K562 (cell line): ENCODE data around the gene AP4E1. TPM values are rescaled to one million over a fixed set of nuclear protein-coding genes. Genes with fewer than 3 reads are reported as not detected.
A peak's percentile ranks its signal among the peaks of the same experiment; 100 is the strongest.

Experiments
- ATAC-seq: fragments of 200-7000 bp; cut with Tn5 transposase; 3 replicates; pipeline ENCODE4 v1.9.1; 2020; ENCODE audit warnings: moderate library complexity
- BruUV-seq: library from RNA; stranded (reverse); fragments of 400-500 nt; replicated peaks from 2 replicates; lab custom pipeline; 2021; lab: Mats Ljungman, UMichigan
- CTCF ChIA-PET: fragments of 300-600 bp; formaldehyde crosslinking; extraction: SDS; loops from one replicate; lab custom pipeline; 2021; ENCODE audit warnings: low intra/inter-chr PET ratio; lab: Yijun Ruan, JAX
- POLR2A ChIA-PET: fragments of 300-600, 350-650 bp; sonication (Branson Sonifier 250); formaldehyde crosslinking; extraction: SDS; loops from one replicate; lab custom pipeline; 2021; ENCODE audit warnings: antibody characterized with exemption, inconsistent platforms; lab: Yijun Ruan, JAX
- DNase-seq, 4 experiments: peaks; one replicate each; pipeline versions ENCODE4 v3.0.0 to v3.0.0-alpha.2; 2011 to 2018; ENCODE audit warnings: low spot score in 3 of 4, mixed read lengths in 3 of 4; ENCODE audit errors: extremely low read depth in 1 of 4
- FAIRE-seq: peaks from 2 replicates; lab custom pipeline; 2011; peaks lifted over from hg19 to GRCh38; lab: Jason Lieb, UNC
- H2AFZ ChIP-seq: 2 replicates; pipeline ENCODE4 v1.6.0; 2011; ENCODE audit warnings: low read depth, low read length, control low read depth, inconsistent platforms
- H3K27ac ChIP-seq: fragments of 200-600 bp; 3 replicates; pipeline ENCODE4 v1.8.0; 2011; ENCODE audit warnings: low read depth, mild to moderate bottlenecking, control low read depth, inconsistent platforms, low read length, moderate library complexity, mixed read lengths; ENCODE audit errors: extremely low read depth
- H3K27me3 ChIP-seq, 2 experiments: fragments of 300-600 bp in 1 of 2; 2 replicates in 1 of 2; 3 replicates in 1 of 2; pipeline versions ENCODE4 v1.6.0 to v1.8.0; 2011; ENCODE audit warnings: inconsistent platforms in 2 of 2, low read length in 2 of 2, mild to moderate bottlenecking in 1 of 2, mixed read lengths in 1 of 2, moderate library complexity in 1 of 2; ENCODE audit not compliant: control insufficient read depth in 2 of 2, insufficient read depth in 2 of 2
- H3K36me3 ChIP-seq: fragments of 300-600 bp; 3 replicates; pipeline ENCODE4 v1.8.0; 2011; ENCODE audit warnings: mild to moderate bottlenecking, low read length, inconsistent platforms; ENCODE audit not compliant: control insufficient read depth, insufficient read depth
- H3K4me1 ChIP-seq, 2 experiments: fragments of 200-600 bp in 1 of 2; replicated peaks in 1 of 2; 2 replicates in 1 of 2; 3 replicates in 1 of 2; pipeline versions ENCODE4 v1.5.1 to v1.8.0; 2011; ENCODE audit warnings: inconsistent platforms in 2 of 2, low read length in 2 of 2, mild to moderate bottlenecking in 1 of 2, mixed read lengths in 1 of 2, moderate library complexity in 1 of 2; ENCODE audit not compliant: control insufficient read depth in 2 of 2, insufficient read depth in 2 of 2
- H3K4me2 ChIP-seq: 2 replicates; pipeline ENCODE4 v1.6.1; 2011; ENCODE audit warnings: low read length, control low read depth, inconsistent platforms, mixed read lengths; ENCODE audit not compliant: insufficient read depth
- H3K4me3 ChIP-seq: fragments of 200-600 bp; sonication (generic), shearing (Covaris generic); 2 replicates; pipeline ENCODE4 v1.5.1; 2016; ENCODE audit warnings: control low read depth, inconsistent platforms
- H3K79me2 ChIP-seq: fragments of 200-600 bp; 3 replicates; pipeline ENCODE4 v1.8.0; 2011; ENCODE audit warnings: low read length, inconsistent platforms; ENCODE audit not compliant: control insufficient read depth, insufficient read depth
- H3K9ac ChIP-seq, 2 experiments: 2 replicates each; pipeline versions ENCODE4 v1.6.0 to v1.6.1; 2011; ENCODE audit warnings: low read depth in 2 of 2, low read length in 2 of 2, control low read depth in 1 of 2, inconsistent platforms in 1 of 2, mild to moderate bottlenecking in 1 of 2, mixed read lengths in 1 of 2; ENCODE audit not compliant: insufficient read depth in 1 of 2
- H3K9me1 ChIP-seq: one replicate; pipeline ENCODE4 v1.6.0; 2011; ENCODE audit warnings: inconsistent platforms, mild to moderate bottlenecking, low read length, moderate library complexity; ENCODE audit not compliant: control insufficient read depth, insufficient read depth
- H3K9me3 ChIP-seq: replicated peaks from 2 replicates; pipeline ENCODE4 v1.5.1; 2011; ENCODE audit warnings: low read depth, low read length, inconsistent platforms; ENCODE audit not compliant: control insufficient read depth, insufficient read depth
- H4K20me1 ChIP-seq: replicated peaks from 2 replicates; pipeline ENCODE4 v1.6.1; 2011; ENCODE audit warnings: low read length, inconsistent platforms, mixed read lengths; ENCODE audit not compliant: control insufficient read depth, insufficient read depth
- EP300 ChIP-seq: IDR thresholded peaks from 2 replicates; pipeline ENCODE4 v1.6.1; 2012; ENCODE audit warnings: low read length, improper control_type of control experiment
- MAFF ChIP-seq: IDR thresholded peaks from 2 replicates; pipeline ENCODE4 v1.6.1; 2012; ENCODE audit warnings: low read length, improper control_type of control experiment
- NBN ChIP-seq: fragments of 450-650 bp; IDR thresholded peaks from 2 replicates; pipeline ENCODE4 v1.6.1; 2016; ENCODE audit warnings: low read depth, mild to moderate bottlenecking
- PKNOX1 ChIP-seq: fragments of 450-650 bp; IDR thresholded peaks from 2 replicates; pipeline ENCODE4 v1.6.1; 2016
- TCF7 ChIP-seq: sonication (generic); IDR thresholded peaks from 2 replicates; pipeline ENCODE4 v1.6.1; 2016; ENCODE audit warnings: antibody characterized with exemption, borderline replicate concordance
- ZNF146 ChIP-seq: IDR thresholded peaks from one replicate; pipeline ENCODE4 v1.6.1; 2018; ENCODE audit warnings: missing compliant biosample characterization; ENCODE audit not compliant: unreplicated experiment
- ZNF584 ChIP-seq: fragments of 200-800 bp; sonication (Bioruptor generic); IDR thresholded peaks from 2 replicates; pipeline ENCODE4 v1.6.1; 2016; ENCODE audit warnings: low read depth, mild to moderate bottlenecking, missing genetic modification characterization, missing compliant biosample characterization
- in situ Hi-C: fragments of 300-500 bp; cut with MboI; formaldehyde crosslinking; loops from 4 replicates; pipeline ENCODE4 v1.15.0; 2018; ENCODE audit warnings: inconsistent platforms, mixed read lengths
- intact Hi-C: fragments of 100-400 bp; cut with micrococcal nuclease; formaldehyde crosslinking; loops from 2 replicates; pipeline ENCODE4 v1.14.2; 2022
- polyA plus RNA-seq, 8 experiments: library from polyadenylated mRNA; depleted of rRNA in 4 of 8; stranded (reverse) in 5 of 8; unstranded in 3 of 8; fragments of >200 nt; fragmentation: Nextera tagmentation in 2 of 8; fragmentation: Illumina TruSeq in 1 of 8; extraction: Ambion mirVana in 2 of 8; extraction: Trizol in 1 of 8; gene quantifications; 2 replicates each; pipeline versions ENCODE4 v1.2.1 to v1.2.3, GENCODE V29; 2011 to 2014; ENCODE audit warnings: inconsistent platforms in 1 of 8, missing spikeins in 1 of 8
- total RNA-seq, 7 experiments: library from RNA; depleted of rRNA in 6 of 7; stranded (reverse); fragments of >200 nt in 6 of 7; fragmentation: Illumina TruSeq in 2 of 7; extraction: Trizol in 2 of 7; gene quantifications; 2 replicates each; pipeline versions ENCODE4 v1.2.1 to v1.2.3, GENCODE V29; 2011 to 2021; ENCODE audit warnings: low replicate concordance in 1 of 7

AP4E1 gene
- total and polyA plus RNA-seq, 9 of the 15 experiments (the other 6 are each of a cell fraction or from before 2014, with no cell fraction given), result 1.3 to 11.5 (median 4.4) TPM

- Histone ChIP-seq H3K4me1 (peaks cover 0 to 3% of the 10 kb centered on the region in 2 experiments; a peak in 1 of 5 replicates), H4K20me1 (no peaks in the 10 kb centered on the region), H3K9ac (no peak overlapping the region), H2AFZ (no peak overlapping the region), H3K4me2 (no peak overlapping the region), H3K27ac (no peak overlapping the region), H3K4me3 (no peak overlapping the region), H3K27me3 (no peaks in the 10 kb centered on the region), H3K9me1 (no peaks in the 10 kb centered on the region), H3K36me3 (no peaks in the 10 kb centered on the region), H3K79me2 (no peaks in the 10 kb centered on the region), H3K9me3 (no peaks in the 10 kb centered on the region)
- in situ Hi-C loops, result no loop called here
- intact Hi-C loops, result loop anchor here (10.0 kb wide), 2 partner anchors 121 to 351 kb away; partner anchors contain the start of gene SPPL2A
- no TSS peak for BruUV-seq
- CTCF ChIA-PET, result interaction anchor here (0.9 kb wide), 1 partner anchor 210 kb away, joined by 3 read pairs; no protein-coding TSS in a partner anchor
- POLR2A ChIA-PET, result interaction anchor here (0.8 to 1.0 kb wide), 2 partner anchors 13 to 214 kb away, joined by 3 read pairs; no protein-coding TSS in a partner anchor
- TF ChIP-seq EP300, result no peak
- peak; percentile 83 for TF ChIP-seq PKNOX1
- no peak for TF ChIP-seq MAFF
- 0 out of 2 replicates have a peak, but pooled peaks have one; percentile 2 for TF ChIP-seq NBN
- TF ChIP-seq ZNF584 (CRISPR knock-in tag), result no peak
- TF ChIP-seq TCF7, result no peak
- no peak for TF ChIP-seq ZNF146 (CRISPR knock-in tag)
- DNase-seq, result no peak
- no peak for FAIRE-seq
- no peak for ATAC-seq
Observed at GRCh38 chr15:50886139-50886467, 22.4 kb upstream of the AP4E1 start.
